ENCODE measurements around the gene CPNE6. TPM values are rescaled to one million over a fixed set of nuclear protein-coding genes. Genes with fewer than 3 reads are reported as not detected.

The CPNE6 gene
- total RNA-seq, 1 experiment from 2014 or later: not detected

DNA sequence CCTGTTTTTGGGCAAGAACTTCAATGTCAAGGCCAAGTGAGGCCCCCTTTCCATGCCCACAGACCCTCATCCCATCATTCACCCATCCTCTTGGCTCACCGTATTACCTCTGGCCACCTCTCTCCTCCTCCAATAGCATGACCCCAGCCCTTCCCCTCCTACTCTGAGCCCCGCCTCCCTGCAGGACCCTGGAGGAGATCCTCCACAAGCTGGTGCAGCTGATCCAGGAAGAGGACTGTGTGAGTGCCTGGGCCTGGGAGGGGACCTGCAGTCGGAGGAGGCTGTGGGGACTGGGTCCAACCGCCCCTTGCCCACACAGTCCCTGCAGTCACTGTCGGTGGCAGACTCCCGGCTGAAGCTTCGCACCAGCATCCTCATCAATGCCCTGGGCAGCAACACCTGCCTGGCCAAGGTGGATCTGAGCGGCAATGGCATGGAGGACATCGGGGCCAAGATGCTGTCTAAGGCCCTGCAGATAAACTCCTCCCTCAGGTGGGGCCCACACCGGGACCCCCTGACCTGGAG, 12.3 kb upstream of the CPNE6 start:
- Mint-ChIP-seq H3K4me3 (peak overlapping the region in 1 of 2 experiments; percentile 34; a peak in 2 of 5 replicates), H3K27me3 (ENCODE audit: low read depth) (no peaks in the 10 kb centered on the region; the same call in 1 of the 2 replicates), H3K36me3 (ENCODE audit: insufficient read depth in 1 of 3, low read depth in 3 of 3) (peaks cover 3 to 9% (median 7%) of the 10 kb centered on the region in 3 experiments; a peak in 6 of 7 replicates), H3K27ac (no peak overlapping the region; a peak in 1 of 7 replicates), H3K9me3 (no peaks in the 10 kb centered on the region), H3K4me1 (peaks cover 2 to 8% of the 10 kb centered on the region in 2 experiments; a peak in 3 of 4 replicates)
- no peak overlapping the region for H3K4me2 ChIP-seq (ENCODE audit: insufficient read depth, insufficient read length, low read length)
- no peak overlapping the region for H2BK12ac ChIP-seq (ENCODE audit: insufficient read length, low read depth, low read length)
- H3K9ac ChIP-seq (ENCODE audit: extremely low read depth, insufficient read length, low read length): no peak overlapping the region
- peaks cover 2% of the 10 kb centered on the region for H4K20me1 ChIP-seq (ENCODE audit: control insufficient read depth, insufficient read depth, insufficient read length)
- TF ChIP-seq CTCF (conservative IDR thresholded peaks at IDR 0.05): no peak
- H3T11ph ChIP-seq (ENCODE audit: low read length): no peak overlapping the region
- WGBS (ENCODE audit: extremely low coverage, insufficient read length, low lambda C conversion rate): no CpG with 5 or more reads among the region's 10 CpGs
- no peak overlapping the region for H3K18ac ChIP-seq (ENCODE audit: insufficient read length, low read depth, low read length)
- H4K5ac ChIP-seq (ENCODE audit: insufficient read length, low read depth, low read length): no peak overlapping the region
- no peaks in the 10 kb centered on the region for H3K79me1 ChIP-seq (ENCODE audit: insufficient read depth, low read depth, low read length, poor library complexity, severe bottlenecking)
- H3K4me1 ChIP-seq (ENCODE audit: insufficient read depth, low read length): no peaks in the 10 kb centered on the region
- DNase-seq: peak; percentile 59
- H3K23me2 ChIP-seq (ENCODE audit: insufficient read length, low read depth, low read length, poor library complexity, severe bottlenecking): no peaks in the 10 kb centered on the region
- H4K91ac ChIP-seq (ENCODE audit: insufficient read length, low read depth, low read length): no peak overlapping the region
- H2BK5ac ChIP-seq (ENCODE audit: insufficient read length, low read length): no peak overlapping the region
- H3K79me2 ChIP-seq (ENCODE audit: insufficient read depth, low read length): no peaks in the 10 kb centered on the region
- H3K56ac ChIP-seq (ENCODE audit: insufficient read length, low read depth, low read length): no peak overlapping the region
- H2AFZ ChIP-seq (ENCODE audit: low read length): no peak overlapping the region
- no peak overlapping the region for H4K8ac ChIP-seq (replicated peaks; ENCODE audit: insufficient read length, low read depth, low read length)
- H3K14ac ChIP-seq (ENCODE audit: insufficient read depth, low read length): no peak overlapping the region
- H3K27me3 ChIP-seq (ENCODE audit: insufficient read depth, low read length): no peaks in the 10 kb centered on the region
- H2BK120ac ChIP-seq (ENCODE audit: low read depth, low read length, poor library complexity, severe bottlenecking): no peak overlapping the region
- H3K27ac ChIP-seq (ENCODE audit: insufficient read length, low read depth, low read length): no peak overlapping the region
- H3K9me3 ChIP-seq (ENCODE audit: control insufficient read depth, low read depth, low read length): no peaks in the 10 kb centered on the region
- no peak overlapping the region for H3K4ac ChIP-seq (ENCODE audit: low read depth, low read length)
- H2BK20ac ChIP-seq (ENCODE audit: low read depth, low read length, poor library complexity, severe bottlenecking): no peak overlapping the region
- H2AK5ac ChIP-seq (ENCODE audit: insufficient read length, low read length): no peak overlapping the region
- no peak overlapping the region for H3K23ac ChIP-seq (ENCODE audit: insufficient read length, low read depth, low read length)
- H2BK15ac ChIP-seq (ENCODE audit: low read depth, low read length): no peak overlapping the region

Measured in H9 (cell line).